DMS153 treated with DMSO at 0.1 percent for 48 hours (cell line): ENCODE measurements around the gene AMER3.

Experiments used
- DNase-seq: peaks from one replicate; lab custom pipeline; 2025; ENCODE audit not compliant: unreplicated experiment; lab: John Stamatoyannopoulos, UW

AMER3 gene

DNA sequence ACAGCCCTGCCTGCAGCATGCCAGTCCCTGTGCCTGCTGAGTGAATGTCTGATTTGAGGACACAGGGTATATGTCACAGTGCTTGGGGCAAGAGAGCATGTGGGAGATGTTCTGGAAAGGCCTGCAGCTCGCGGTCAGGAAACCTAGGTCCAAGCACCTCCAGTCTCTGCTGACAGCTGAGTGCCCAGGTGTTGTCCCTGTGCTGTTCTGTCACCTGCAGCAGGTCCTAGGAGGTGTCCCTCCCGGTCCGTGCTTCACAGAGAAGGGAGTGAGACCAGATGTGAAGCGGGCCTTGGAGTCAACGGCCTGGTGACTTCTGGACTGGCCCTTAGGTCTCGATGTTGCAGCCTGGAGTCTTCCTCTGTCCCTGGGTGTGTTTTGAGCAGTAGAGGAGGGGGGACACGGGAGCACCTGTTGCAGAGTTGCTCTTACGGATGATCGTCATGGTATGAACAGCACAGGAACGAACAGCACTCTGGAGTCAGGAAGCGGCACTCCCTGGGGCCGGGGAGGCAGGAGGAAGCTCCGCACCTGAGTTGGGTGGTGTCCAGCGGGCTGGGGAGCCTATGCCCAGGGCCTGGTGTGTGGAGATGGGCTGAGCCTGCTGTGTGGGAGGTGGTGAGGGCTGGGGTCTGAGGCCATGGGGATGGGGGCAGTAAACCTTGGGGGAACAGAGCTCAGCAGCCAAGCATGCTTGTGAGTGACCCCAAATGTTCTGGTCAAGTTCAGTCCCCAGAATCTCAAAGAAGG is 59.8 kb downstream of the AMER3 start:
- no peak for DNase-seq
